OCI-LY1 (cell line): ENCODE results near the gene RSAD1.

Experiments
- H2AFZ ChIP-seq: fragments of 200-600 bp; sonication (generic), shearing (Covaris generic); 2 replicates; pipeline ENCODE4 v1.6.0; 2014; ENCODE audit warnings: antibody characterized with exemption, mild to moderate bottlenecking, low read length
- H3F3A ChIP-seq: fragments of 200-600 bp; sonication (generic), shearing (Covaris generic); 2 replicates; pipeline ENCODE4 v1.6.0; 2014; ENCODE audit warnings: mild to moderate bottlenecking, antibody characterized with exemption, low read length, moderate library complexity; ENCODE audit not compliant: insufficient read depth
- H3K27ac ChIP-seq: fragments of 200-600 bp; sonication (generic); 2 replicates; pipeline ENCODE4 v1.5.1; 2014; ENCODE audit warnings: low read length, mixed run types, mild to moderate bottlenecking, low read depth; ENCODE audit not compliant: poor library complexity, severe bottlenecking
- H3K27me3 ChIP-seq: fragments of 200-600 bp; sonication (generic); 2 replicates; pipeline ENCODE4 v1.6.0; 2014; ENCODE audit warnings: antibody characterized with exemption, mild to moderate bottlenecking, low read length, moderate library complexity; ENCODE audit not compliant: insufficient read depth
- H3K36me3 ChIP-seq: fragments of 200-600 bp; sonication (generic); 2 replicates; pipeline ENCODE4 v1.6.1; 2014; ENCODE audit warnings: mild to moderate bottlenecking, antibody characterized with exemption, low read length, moderate library complexity, mixed read lengths; ENCODE audit not compliant: insufficient read depth
- H3K4me1 ChIP-seq: fragments of 200-600 bp; sonication (generic); 2 replicates; pipeline ENCODE4 v1.5.1; 2014; ENCODE audit warnings: mild to moderate bottlenecking, low read length, moderate library complexity; ENCODE audit not compliant: insufficient read depth, severe bottlenecking
- H3K4me2 ChIP-seq: fragments of 200-600 bp; sonication (generic), shearing (Covaris generic); 2 replicates; pipeline ENCODE4 v1.6.1; 2014; ENCODE audit warnings: low read length
- H3K4me3 ChIP-seq: fragments of 200-600 bp; sonication (generic); 2 replicates; pipeline ENCODE4 v1.5.1; 2014; ENCODE audit warnings: low read length, low read depth, mild to moderate bottlenecking, mixed read lengths; ENCODE audit not compliant: poor library complexity, severe bottlenecking
- H3K79me2 ChIP-seq: fragments of 200-600 bp; shearing (Covaris generic); 2 replicates; pipeline ENCODE4 v1.6.1; 2016; ENCODE audit warnings: mixed run types, low read length, mixed read lengths; ENCODE audit not compliant: insufficient read depth
- H3K9ac ChIP-seq: fragments of 200-600 bp; sonication (generic), shearing (Covaris generic); 2 replicates; pipeline ENCODE4 v1.6.1; 2014; ENCODE audit warnings: mild to moderate bottlenecking, low read length, mixed read lengths
- H3K9me2 ChIP-seq: fragments of 200-600 bp; sonication (generic), shearing (Covaris generic); 2 replicates; pipeline ENCODE4 v1.6.1; 2014; ENCODE audit warnings: low read depth, mild to moderate bottlenecking, low read length, mixed read lengths
- H3K9me3 ChIP-seq: fragments of 200-600 bp; shearing (Covaris generic); 2 replicates; pipeline ENCODE4 v1.6.1; 2014; ENCODE audit warnings: low read length, mixed read lengths
- H4K20me1 ChIP-seq: fragments of 200-600 bp; sonication (generic), shearing (Covaris generic); 2 replicates; pipeline ENCODE4 v1.6.0; 2016; ENCODE audit warnings: mild to moderate bottlenecking, low read length; ENCODE audit not compliant: insufficient read depth
- EZH2 ChIP-seq: fragments of 200-600 bp; sonication (generic), shearing (Covaris generic); IDR thresholded peaks from 2 replicates; pipeline ENCODE4 v1.8.0; 2017; ENCODE audit warnings: borderline replicate concordance, mixed run types, mild to moderate bottlenecking, antibody characterized with exemption, low read length, moderate library complexity, mixed read lengths
- TF ChIP-seq, protein P1 (sequence below): fragments of 200-600 bp; sonication (generic), shearing (Covaris generic); IDR thresholded peaks from 2 replicates; pipeline ENCODE4 v1.5.1; 2017; ENCODE audit warnings: mild to moderate bottlenecking, antibody characterized with exemption, low read length, moderate library complexity, mixed read lengths

RSAD1 gene

DNA sequence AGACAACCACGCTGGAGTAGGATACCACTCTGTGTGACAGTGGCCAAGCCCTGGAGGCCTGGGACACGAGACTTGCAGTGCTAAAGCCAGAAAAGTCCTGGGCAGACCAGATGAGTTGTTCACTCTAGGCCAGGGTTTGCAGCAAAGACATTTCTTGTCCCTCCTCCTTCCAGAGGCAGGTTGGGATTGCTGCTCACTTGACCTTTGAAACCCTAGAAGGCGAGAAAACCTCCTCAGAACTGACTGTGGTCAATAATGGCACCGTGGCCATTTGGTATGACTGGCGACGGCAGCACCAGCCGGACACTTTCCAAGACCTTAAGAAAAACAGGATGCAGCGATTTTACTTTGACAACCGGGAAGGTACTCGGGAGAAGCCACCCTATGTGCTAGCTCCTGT lies 44.1 kb downstream of the RSAD1 start:
- H3K9me2 ChIP-seq = no peaks in the 10 kb centered on the region
- no peaks in the 10 kb centered on the region for H3K36me3 ChIP-seq
- no peaks in the 10 kb centered on the region for H3K9me3 ChIP-seq
- TF ChIP-seq, protein P1, sequence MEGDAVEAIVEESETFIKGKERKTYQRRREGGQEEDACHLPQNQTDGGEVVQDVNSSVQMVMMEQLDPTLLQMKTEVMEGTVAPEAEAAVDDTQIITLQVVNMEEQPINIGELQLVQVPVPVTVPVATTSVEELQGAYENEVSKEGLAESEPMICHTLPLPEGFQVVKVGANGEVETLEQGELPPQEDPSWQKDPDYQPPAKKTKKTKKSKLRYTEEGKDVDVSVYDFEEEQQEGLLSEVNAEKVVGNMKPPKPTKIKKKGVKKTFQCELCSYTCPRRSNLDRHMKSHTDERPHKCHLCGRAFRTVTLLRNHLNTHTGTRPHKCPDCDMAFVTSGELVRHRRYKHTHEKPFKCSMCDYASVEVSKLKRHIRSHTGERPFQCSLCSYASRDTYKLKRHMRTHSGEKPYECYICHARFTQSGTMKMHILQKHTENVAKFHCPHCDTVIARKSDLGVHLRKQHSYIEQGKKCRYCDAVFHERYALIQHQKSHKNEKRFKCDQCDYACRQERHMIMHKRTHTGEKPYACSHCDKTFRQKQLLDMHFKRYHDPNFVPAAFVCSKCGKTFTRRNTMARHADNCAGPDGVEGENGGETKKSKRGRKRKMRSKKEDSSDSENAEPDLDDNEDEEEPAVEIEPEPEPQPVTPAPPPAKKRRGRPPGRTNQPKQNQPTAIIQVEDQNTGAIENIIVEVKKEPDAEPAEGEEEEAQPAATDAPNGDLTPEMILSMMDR = no peak
- TF ChIP-seq EZH2 = no peak
- no peaks in the 10 kb centered on the region for H3K4me1 ChIP-seq
- no peak overlapping the region for H2AFZ ChIP-seq
- H3K27ac ChIP-seq = no peak overlapping the region
- no peaks in the 10 kb centered on the region for H4K20me1 ChIP-seq
- no peak overlapping the region for H3K4me2 ChIP-seq
- H3K4me3 ChIP-seq = no peak overlapping the region
- no peaks in the 10 kb centered on the region for H3F3A ChIP-seq
- H3K79me2 ChIP-seq = no peaks in the 10 kb centered on the region
- no peaks in the 10 kb centered on the region for H3K27me3 ChIP-seq
- no peak overlapping the region for H3K9ac ChIP-seq

DNA sequence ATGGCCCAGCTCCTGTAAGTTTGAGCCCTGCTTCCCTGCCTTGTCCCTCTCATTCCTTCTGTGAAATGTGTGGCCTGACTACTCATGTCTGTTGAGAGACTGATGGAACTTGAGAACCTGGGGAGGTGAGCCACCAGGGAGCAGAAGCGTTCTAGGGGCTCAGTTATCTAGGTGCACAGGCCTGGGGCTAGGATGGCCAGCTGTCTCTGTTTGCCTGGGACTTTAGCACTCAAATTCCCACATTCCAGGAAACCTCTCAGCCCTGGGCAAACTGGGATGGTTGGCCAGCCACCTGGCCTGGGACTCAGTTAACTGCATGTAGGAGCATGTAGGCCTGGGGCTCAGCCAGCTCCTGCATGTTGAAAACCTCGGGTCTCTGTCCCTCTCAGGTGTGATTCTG lies 44.5 kb downstream of the RSAD1 start:
- no peak for TF ChIP-seq EZH2
- TF ChIP-seq, protein P1 = no peak
- Histone ChIP-seq H3F3A (no peaks in the 10 kb centered on the region), H3K9ac (no peak overlapping the region), H3K4me1 (no peaks in the 10 kb centered on the region), H3K27ac (no peak overlapping the region), H3K9me2 (no peaks in the 10 kb centered on the region), H2AFZ (no peak overlapping the region), H4K20me1 (no peaks in the 10 kb centered on the region), H3K27me3 (no peaks in the 10 kb centered on the region), H3K9me3 (no peaks in the 10 kb centered on the region), H3K4me3 (no peak overlapping the region), H3K4me2 (no peak overlapping the region), H3K79me2 (no peaks in the 10 kb centered on the region), H3K36me3 (no peaks in the 10 kb centered on the region)

DNA sequence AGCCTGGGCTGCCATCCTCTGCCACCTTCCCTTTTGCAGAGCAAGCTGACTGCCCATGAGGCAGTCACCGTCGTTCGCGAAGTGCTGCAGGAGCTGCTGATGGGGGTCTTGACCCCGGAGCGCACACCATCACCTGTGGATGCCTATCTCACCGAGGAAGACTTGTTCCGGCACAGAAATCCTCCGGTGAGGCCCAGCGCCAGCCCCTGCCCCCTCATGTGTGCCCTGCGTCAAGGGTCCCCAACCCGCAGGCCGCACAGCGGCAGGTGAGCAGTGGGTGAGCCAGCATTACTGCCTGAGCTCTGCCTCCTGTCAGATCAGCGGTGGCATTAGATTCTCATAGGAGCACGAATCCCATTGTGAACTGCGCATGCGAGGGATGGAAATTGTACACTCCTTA lies 46.2 kb downstream of the RSAD1 start:
- H3K4me2 ChIP-seq = no peak overlapping the region
- no peak overlapping the region for H3K9ac ChIP-seq
- H3K27ac ChIP-seq = no peak overlapping the region
- H3K4me3 ChIP-seq = no peak overlapping the region
- H3K36me3 ChIP-seq = no peaks in the 10 kb centered on the region
- H3K4me1 ChIP-seq = no peaks in the 10 kb centered on the region
- H3K79me2 ChIP-seq = no peaks in the 10 kb centered on the region
- no peaks in the 10 kb centered on the region for H3K27me3 ChIP-seq
- no peaks in the 10 kb centered on the region for H3K9me2 ChIP-seq
- H2AFZ ChIP-seq = no peak overlapping the region
- TF ChIP-seq, protein P1 = no peak
- no peak for TF ChIP-seq EZH2
- no peaks in the 10 kb centered on the region for H3K9me3 ChIP-seq
- H4K20me1 ChIP-seq = no peaks in the 10 kb centered on the region
- no peaks in the 10 kb centered on the region for H3F3A ChIP-seq
